Right renal pelvis (tissue), 4 donors: Measurements from ENCODE around the gene GPR21. TPM values are rescaled to one million over a fixed set of nuclear protein-coding genes. Genes with fewer than 3 reads are reported as not detected.
A peak's percentile ranks its signal among the peaks of the same experiment; 100 is the strongest.

Source experiments
- DNase-seq, 4 donors: peaks; one replicate each; pipeline ENCODE4 v3.0.0-alpha.2; 2013; ENCODE audit warnings: low read depth in 4 of 4, low spot score in 3 of 4, missing footprints in 1 of 4
- polyA plus RNA-seq, 4 donors: library from polyadenylated mRNA; unstranded; fragments of 120-200 nt; gene quantifications; one replicate each; pipeline ENCODE4 v1.2.1, GENCODE V29; 2013; ENCODE audit not compliant: insufficient read length in 4 of 4

The GPR21 gene, protein sequence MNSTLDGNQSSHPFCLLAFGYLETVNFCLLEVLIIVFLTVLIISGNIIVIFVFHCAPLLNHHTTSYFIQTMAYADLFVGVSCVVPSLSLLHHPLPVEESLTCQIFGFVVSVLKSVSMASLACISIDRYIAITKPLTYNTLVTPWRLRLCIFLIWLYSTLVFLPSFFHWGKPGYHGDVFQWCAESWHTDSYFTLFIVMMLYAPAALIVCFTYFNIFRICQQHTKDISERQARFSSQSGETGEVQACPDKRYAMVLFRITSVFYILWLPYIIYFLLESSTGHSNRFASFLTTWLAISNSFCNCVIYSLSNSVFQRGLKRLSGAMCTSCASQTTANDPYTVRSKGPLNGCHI
- under 1 TPM in 3 of 4 donors, not detected in 1; 0.44 to 0.80 (median 0.66) TPM for polyA plus RNA-seq

DNA sequence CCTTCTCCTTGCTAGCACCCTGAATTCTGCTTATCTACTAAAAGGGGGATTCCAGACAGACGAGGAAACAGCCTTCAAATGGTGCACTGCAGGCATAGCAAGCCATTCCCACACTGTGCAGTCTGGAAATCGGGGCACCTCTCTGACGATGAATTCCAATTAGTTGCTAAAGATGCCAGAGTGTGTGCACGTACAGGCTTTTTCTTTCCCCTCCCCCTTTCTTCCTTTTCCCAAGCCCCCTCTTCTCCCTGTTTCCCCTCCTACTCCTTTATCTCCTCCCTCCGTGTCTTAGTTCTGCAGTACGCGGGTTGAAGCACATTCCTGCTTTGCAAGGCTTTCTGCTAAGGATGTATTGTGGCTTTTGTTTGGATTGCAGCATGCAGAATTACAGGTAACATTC is at the start of gene GPR21:
GPR21 (plus strand) TSS at position 316 of the 400 bp plus-strand sequence. CDS start 900 bp downstream, outside the sequence.
- DNase-seq = no peak

DNA sequence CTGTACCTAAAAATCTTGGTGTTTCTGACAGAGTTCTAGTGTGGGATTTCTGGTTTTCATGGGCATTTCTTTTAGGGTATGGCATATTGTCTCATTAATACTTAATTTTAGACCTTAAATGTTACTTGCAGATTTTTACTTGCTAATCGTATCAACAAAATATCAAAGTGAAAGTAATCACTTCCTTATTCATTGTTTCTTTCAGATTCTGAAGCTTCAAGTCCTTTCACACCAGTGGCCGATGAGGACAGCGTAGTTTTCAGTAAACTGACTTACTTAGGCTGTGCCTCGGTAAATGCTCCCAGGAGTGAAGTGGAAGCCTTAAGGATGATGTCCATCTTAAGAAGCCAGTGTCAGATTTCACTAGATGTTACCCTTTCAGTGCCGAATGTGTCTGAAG is 47.5 kb upstream of the GPR21 start:
- no peak for DNase-seq

DNA sequence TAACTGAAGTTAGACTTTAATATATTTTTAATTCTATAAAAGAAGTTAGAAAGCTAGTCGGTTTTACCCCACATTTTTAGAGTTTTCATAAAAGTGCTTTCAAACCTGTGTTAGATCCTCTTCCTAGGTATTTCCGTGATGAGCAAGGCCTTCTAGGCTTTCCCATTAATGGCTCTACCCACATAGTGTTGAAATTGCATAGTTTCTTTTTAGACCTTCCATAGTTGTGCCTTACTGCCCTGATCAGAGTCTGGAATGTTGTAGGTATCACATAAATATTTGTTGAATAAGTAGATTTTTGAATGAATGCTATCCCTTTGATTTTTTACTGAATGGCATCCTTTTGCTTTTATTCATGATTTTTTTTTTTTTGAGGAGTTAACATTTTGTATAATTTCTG is 45.3 kb upstream of the GPR21 start:
- DNase-seq = no peak

DNA sequence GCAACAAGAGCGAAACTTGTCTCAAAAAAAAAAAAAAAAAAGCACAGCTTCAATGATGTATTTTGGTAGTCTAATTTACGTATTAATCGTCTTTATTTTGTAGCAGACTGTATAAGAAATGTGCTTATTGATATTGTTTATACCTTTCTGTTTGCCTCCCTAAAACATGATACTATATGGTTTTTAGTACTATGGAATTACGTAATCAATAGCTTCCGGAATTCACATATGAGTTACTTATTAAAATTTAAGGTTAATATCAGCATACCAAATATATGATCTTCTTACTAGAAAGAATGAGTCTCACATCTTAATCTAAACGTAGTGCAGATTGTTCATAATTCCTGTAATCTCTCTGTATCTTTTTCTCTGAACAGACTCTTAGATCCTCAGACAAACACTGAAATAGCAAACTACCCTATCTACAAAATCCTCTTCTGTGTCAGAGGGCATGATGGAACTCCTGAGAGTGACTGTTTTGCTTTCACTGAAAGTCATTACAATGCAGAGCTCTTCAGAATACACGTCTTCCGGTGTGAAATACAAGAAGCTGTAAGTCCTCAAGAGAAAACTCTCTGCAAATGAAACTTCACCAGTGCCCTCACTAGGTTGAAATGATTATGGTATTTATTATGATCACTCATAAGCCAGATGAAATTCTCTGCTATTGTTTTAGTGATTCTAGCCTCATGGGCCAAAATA is 44.4 kb upstream of the GPR21 start:
- DNase-seq = no peak

DNA sequence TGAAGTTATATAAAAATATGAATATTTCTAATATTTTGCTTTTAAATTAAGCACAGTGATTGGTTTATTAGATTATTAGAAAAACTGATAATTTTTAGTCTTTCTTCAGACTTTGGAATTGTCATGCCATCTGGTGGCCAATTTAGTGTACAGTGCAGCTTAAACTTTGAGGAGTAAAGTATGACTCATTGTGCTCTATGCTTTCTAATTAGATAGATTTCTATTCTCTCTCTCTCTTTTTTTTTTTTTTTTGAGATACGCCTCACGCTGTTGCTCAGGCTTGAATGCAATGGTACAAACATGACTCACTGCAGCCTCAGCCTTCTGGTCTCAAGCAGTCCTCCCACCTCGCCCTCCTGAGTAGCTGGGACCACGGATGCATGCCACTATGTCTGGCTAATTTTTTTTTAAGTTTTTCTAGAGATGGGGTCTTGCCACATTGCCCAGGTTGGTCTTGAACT is 42.1 kb upstream of the GPR21 start:
- peak in 1 of 4 donors; percentile 10 for DNase-seq

DNA sequence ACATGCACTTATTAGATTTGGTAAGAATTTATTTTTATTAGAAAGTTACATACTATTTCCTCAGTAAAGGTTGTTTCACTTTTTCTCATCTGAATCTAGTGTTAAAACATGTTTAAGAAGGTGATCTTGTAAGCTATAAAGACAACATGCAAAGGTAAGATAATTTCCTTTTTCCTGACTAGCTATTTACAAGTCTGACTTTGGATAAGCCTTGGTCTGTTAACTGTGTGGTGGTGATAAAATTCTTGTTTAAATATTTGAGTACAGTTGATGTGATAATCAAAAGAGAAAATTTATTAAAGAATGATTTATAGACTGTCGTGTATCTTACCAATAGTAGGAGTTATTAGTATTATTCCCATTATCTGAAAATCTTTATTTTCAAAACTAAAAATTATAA is 36.9 kb upstream of the GPR21 start:
- no peak for DNase-seq

DNA sequence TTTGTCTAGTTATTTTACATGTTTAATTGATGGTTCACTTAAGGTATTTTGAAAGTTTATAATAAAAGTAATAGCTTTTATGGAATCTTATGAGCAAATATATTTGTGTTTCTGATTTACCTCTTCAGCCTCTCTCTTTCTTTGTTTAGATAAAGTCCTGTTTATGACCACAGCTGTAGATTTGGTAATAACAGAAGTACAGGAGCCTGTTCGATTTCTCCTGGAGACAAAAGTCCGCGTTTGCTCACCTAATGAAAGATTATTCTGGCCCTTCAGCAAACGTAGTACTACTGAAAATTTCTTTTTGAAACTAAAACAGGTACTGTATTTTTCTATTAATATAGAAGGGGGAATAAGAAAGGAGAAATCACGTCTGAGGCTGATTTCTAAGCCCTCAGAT is 35.0 kb upstream of the GPR21 start:
- DNase-seq = no peak

DNA sequence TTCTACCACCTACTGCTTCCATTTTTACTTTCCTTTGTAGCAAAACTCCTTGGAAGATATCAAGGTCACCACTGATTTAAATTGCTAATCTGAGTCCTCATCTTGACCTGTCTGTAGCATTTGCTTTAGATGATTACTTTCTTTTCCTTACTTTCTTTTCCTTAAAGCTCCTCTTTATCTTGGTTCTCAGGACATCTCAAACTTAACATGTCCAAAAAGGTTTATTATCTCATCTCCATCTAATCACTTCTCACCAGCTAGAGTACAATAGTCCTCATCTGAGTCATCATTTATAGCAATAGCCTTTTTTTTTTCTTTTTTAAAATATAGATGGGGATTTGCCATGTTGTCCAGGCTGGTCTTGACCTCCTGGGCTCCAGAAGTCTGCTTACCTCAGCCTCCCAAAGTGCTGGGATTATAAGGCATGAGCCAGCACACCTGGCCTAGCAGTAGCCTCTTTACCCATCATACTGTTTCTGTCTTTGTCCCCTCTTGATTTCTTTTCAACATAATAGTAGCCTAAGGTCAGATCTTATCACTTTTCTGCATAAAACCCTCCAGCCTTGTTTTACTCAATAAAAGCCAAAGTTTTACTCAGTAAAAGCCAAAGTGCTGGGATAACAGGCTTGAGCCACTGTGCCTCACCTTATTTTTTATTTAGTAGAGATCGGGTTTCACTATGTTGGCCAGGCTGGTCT is 32.9 kb upstream of the GPR21 start:
- DNase-seq = no peak

DNA sequence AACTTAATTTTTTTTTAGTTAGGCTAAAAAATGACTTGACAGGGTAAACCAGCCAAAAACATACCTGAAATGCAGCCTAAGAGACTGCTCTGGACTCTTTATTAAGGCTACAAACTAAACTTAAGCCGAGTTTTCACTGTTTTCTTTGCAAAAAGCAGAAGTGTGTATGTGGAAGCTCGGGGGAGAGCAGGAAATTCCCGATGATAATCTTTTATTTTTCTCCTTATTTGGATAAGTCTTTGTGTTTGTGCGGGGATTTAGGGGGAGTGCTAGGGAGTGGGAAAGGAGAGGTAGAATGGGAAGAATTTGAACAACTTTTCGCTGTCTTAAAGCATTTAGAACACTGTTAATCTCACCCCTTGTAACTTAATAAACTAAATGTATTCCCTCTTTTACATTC is 30.7 kb upstream of the GPR21 start:
- peak in 1 of 4 donors; percentile 27 for DNase-seq

DNA sequence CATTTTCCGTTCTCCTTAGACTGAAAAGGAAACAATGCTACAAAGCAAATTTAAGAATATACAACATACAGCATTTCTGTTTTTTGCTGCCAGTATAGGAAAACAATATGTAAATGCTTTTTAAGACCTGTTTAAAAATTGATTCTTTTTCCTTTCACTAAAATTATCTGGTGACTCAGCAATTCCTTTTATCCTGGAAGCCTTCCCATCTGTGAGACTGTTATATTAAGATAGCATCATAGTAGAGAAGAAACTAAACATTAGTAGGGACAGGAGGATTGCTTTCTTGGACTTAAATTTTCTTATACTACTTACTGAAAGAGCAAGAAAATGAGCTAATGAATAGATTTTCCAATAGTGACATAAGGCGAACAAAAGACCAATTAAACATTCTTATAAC is 30.0 kb upstream of the GPR21 start:
- no peak for DNase-seq

DNA sequence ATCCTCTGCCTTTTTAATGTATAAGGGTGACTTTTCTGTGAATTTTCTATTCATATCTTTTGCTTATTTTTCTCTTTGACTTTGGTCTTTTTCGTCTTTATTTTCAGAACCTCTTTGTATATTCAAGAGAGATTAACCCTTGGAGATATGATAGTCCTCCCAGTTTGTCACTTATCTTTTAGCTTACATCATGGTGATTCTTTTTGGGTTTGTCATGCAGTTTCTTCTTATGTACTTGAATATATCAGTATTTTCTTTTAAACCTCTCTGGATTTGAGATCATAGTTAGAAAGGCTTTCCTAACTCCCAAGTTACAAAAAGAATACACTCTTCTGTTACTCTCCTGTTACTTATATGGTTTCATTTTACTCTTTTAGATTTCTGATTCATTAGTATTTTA is 27.5 kb upstream of the GPR21 start:
- no peak for DNase-seq

DNA sequence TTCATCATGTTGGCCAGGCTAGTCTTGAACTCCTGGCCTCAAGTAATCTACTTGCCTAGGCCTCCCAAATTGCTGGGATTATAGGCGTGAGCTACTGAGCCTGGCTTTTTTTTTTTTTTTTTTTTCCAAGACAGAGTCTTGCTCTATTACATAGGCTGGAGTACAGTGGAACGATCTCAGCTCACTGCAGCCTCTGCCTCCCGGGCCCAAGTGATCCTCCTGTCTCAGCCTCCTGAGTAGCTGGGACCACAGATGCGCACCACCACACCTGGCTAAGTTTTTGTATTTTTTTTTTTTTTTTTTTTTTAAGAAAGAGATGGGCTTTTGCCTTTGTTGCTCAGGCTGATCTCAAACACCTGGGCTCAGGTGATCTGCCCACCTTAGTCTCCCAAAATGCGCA is 26.2 kb upstream of the GPR21 start:
- no peak for DNase-seq

DNA sequence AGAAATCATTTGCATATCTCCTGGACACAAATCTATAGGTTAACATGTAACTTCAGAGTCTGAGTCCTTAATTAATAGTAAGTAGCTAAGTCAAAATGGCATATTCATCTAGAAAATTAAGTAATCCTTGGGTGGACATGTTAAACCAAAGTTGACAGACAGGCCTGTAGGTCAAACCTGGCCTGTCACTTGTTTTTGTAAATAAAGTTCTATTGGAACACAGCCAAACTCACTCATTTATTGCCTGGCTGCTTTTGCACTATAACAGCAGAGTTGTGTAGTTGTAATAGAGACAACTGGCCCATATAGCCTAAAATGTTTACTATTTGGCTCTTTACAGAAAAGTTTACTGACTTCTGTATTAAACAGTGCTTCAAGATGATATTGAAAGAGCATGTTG is 24.6 kb upstream of the GPR21 start:
- no peak for DNase-seq

DNA sequence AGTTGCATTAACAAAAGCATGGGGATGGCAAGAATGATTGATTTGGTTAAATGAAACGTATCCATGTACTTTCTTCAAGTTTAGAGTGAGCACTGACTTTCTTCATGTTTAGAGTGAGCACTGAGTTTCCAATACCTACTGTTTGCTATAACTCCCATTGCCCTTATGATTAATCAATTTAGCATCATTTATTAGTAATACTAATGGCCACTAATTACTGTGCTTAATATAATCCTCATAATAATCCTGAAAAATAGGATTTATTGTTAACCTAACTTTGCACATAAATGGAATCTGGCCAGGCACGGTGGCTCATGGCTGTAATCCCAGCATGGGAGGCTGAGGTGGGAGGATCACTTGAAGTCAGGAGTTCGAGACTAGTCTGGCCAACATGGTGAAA is 22.1 kb upstream of the GPR21 start:
- no peak for DNase-seq

DNA sequence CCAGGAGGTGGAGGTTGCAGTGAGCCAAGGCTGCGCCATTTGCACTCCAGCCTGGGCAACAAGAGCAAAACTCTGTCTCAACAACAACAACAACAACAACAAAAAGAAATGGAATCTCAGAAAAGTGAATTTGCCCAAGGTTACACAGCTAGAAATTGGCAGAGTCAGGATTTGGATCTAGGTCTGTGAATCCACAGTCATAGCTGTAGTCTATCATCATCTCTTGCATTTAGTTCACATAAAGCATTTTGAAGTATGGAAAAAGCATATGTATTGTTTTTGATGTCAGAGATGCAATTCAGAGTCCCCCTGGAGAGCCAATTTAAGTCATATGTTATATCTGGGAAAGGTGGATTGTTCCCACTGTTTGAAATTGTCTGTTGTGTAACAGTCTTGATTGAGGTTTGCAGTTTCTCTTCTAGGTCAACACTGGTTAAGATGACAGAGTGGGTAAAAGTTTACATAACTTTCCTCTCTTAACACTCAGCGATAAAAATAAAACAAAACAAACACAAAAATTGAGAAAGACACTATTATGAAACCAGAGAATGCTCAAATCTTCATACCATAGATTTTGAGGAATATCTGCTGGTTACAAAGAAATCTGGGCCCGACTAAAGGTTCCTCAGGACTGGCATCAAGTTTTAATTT is 21.5 kb upstream of the GPR21 start:
- DNase-seq = no peak

DNA sequence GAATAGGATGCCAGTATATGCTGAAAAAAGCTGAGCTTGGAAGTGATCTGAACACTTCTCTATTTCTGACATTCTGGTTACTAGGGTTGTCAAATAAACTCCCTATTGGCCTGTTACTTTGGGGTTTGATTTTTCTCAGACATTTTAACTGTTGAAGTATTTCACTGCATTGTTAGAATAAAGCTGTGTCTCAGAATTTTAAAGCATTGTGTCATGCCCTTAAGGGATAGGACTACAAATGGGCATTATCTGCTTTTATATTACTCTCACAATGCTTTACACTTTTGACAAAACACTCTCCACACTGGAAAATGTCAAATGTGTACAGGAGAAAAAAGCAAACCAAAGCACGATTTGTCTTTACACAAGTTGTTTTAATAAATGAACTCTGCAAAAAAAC is 16.8 kb upstream of the GPR21 start:
- DNase-seq = no peak

DNA sequence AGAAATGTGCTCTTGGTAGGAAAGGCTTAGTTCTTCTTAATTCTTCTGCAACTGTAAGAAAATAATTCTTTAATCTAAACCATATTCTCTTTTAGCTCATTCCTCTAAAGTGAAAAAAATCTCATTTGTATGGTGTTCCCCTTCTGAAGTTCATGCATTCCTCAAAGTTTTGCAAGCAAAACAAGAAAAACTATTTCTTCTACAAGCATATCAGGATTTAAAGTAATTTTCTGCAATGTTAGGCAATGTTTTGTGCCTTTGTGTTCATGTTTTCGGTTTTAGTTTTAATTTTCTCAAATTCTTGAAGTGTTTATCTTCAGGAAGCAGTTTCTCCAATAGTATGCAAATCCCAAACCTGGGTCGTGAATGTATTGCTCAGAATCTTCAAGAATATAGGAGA is 12.7 kb upstream of the GPR21 start:
- no peak for DNase-seq

DNA sequence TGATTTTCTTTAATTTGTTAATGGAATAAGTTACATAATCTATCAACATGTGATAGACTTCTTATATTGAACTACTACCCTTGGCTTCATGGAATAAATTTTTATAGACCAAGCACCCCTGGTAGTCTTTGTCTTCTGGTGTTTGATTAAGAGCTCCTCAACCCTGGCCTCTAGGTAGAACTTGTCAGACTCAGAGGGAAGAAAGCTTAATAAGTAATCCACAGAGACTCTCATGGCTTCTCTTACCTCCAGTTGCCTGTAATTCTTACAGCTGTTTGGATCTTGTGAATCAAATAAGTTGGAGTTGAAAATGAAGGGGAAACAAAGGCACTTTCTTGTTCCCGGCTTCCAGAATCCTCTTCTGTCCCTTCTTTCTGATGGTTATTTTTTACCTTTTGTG is 7.0 kb upstream of the GPR21 start:
- no peak for DNase-seq

DNA sequence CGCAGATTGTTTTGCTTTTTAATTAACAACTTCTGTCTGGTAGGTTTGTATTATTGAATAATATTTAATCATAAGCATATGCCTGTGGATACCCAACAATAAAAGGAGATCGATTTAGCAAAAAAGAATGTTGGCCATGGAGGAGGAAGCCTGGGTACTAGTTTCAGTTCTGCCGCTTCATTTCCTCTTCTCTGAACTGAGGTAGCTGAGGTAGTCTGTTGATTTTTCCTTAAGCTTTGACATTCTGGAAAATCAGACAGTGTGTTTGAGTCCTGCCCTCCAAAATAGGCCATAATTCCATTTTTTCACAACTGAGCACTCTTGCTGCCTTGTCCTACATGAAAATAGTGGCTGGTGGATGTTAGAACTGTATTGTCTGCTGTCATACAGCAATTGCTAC is 6.0 kb upstream of the GPR21 start:
- no peak for DNase-seq

DNA sequence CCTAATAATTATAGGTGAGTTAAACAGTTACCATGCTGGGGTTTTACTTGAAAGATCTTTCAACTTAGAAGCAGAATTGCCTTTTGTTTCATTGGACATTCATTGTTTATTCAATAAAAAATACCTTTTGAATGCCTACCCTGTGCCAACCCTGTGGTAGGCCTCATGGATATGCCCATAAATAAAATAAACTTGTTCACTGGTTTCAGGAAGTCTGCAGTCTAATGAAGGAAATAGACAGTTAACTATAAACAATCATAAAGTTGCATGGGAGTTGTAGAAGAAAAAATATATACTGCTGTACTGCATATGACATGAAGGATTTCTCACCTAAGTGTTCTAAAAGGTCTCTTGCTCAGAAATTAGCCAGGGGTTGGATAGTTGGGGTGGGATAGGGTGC is 5.3 kb upstream of the GPR21 start:
- DNase-seq = no peak

DNA sequence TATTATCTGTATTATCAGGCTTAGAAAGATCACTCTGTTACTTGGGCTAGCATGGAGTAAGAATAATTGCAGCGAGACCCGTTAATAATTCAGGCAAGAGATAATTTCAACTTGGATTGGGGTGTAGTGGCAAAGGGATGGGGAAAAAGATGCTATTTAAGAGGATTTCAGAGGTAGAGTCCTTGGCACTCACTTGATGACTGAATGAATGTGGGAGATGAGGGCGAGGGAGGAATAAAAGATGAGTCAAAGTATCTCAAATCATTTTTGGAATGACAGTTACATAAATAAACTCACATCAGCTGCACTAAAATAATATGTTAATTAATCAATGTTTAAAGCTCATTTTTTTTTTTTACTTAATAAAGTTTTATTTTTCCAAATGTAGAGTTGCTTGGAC is 4.5 kb upstream of the GPR21 start:
- DNase-seq = no peak
